Retina (tissue), 1 donor: ENCODE results near the gene ADAM33.
A peak's percentile ranks its signal among the peaks of the same experiment; 100 is the strongest.

ENCODE experiments used
- DNase-seq: peaks from one replicate; pipeline ENCODE4 v3.0.0-alpha.2; 2016

The ADAM33 gene

GRCh38 chr20:3686421-3686820 is 4.6 kb upstream of the ADAM33 start:
- DNase-seq = no peak

GRCh38 chr20:3685341-3685740 is 3.5 kb upstream of the ADAM33 start:
- no peak for DNase-seq

- peak; percentile 52 for DNase-seq
These were observed 369 bp downstream of the ADAM33 start for GRCh38 chr20:3681352-3681930.

- no peak for DNase-seq
These were observed 984 bp downstream of the ADAM33 start for GRCh38 chr20:3680701-3681351.

GRCh38 chr20:3679749-3680700 is 1.8 kb downstream of the ADAM33 start:
- no peak for DNase-seq

GRCh38 chr20:3678856-3679720 is 2.7 kb downstream of the ADAM33 start:
- DNase-seq = no peak

- no peak for DNase-seq
These were observed 3.6 kb downstream of the ADAM33 start for GRCh38 chr20:3678198-3678597.

- DNase-seq = no peak
These were observed 4.1 kb downstream of the ADAM33 start for GRCh38 chr20:3677733-3678132.

- DNase-seq = no peak
These were observed 6.6 kb downstream of the ADAM33 start for GRCh38 chr20:3674995-3675900.

GRCh38 chr20:3674447-3674846 is 7.4 kb downstream of the ADAM33 start:
- DNase-seq = no peak

GRCh38 chr20:3673221-3674070 is 8.4 kb downstream of the ADAM33 start:
- DNase-seq = no peak

- DNase-seq = peak; percentile 49
These were observed 9.2 kb downstream of the ADAM33 start for GRCh38 chr20:3672547-3673171.

GRCh38 chr20:3671986-3672546 is 9.7 kb downstream of the ADAM33 start:
- DNase-seq = no peak

GRCh38 chr20:3670945-3671344 is 10.9 kb downstream of the ADAM33 start:
- DNase-seq = no peak

- DNase-seq = no peak
These were observed 11.3 kb downstream of the ADAM33 start for GRCh38 chr20:3670511-3670910.

GRCh38 chr20:3669710-3670367 is 12.0 kb downstream of the ADAM33 start:
- DNase-seq = no peak

- DNase-seq = no peak
These were observed 14.3 kb downstream of the ADAM33 start for GRCh38 chr20:3667434-3668037.

GRCh38 chr20:3663858-3664257 is 18.0 kb downstream of the ADAM33 start:
- DNase-seq = no peak
